HFF-Myc (cell line): ENCODE results near the gene JPT2.

ENCODE experiments used
- DNase-seq: peaks from one replicate; pipeline ENCODE4 v3.0.0-alpha.2; 2011; ENCODE audit warnings: low read depth; ENCODE audit errors: extremely low read depth
- H3K4me3 ChIP-seq: replicated peaks from 2 replicates; pipeline ENCODE4 v1.5.1; 2011; ENCODE audit warnings: low read depth, mild to moderate bottlenecking, control low read depth, low read length
- CTCF ChIP-seq: IDR thresholded peaks from 2 replicates; pipeline ENCODE4 v1.5.1; 2012; ENCODE audit warnings: mild to moderate bottlenecking, low read depth, low read length, control low read depth; ENCODE audit errors: missing control alignments

JPT2 gene

DNA sequence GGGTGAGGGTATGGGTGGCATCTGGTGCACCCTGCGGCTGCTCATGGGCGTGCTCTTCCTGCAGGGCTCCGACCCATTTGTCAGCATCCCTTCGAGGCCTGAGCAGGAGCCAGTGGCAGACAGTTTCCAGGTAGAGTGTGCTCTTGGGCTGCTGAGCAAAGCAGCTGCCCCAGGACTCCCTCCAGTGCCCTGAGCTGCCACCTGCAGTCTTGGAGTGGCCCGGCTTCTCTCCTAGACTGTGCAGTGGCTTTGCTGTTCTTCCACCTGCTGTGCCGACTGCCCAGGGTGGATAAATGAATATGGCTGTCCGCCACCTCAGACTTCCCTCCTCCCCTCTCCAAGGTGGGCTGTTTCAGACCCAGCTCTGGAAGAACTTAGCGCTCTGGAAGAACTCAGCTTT is 10.8 kb upstream of the JPT2 start:
- no peak overlapping the region for H3K4me3 ChIP-seq
- no peak for DNase-seq
- TF ChIP-seq CTCF = no peak

DNA sequence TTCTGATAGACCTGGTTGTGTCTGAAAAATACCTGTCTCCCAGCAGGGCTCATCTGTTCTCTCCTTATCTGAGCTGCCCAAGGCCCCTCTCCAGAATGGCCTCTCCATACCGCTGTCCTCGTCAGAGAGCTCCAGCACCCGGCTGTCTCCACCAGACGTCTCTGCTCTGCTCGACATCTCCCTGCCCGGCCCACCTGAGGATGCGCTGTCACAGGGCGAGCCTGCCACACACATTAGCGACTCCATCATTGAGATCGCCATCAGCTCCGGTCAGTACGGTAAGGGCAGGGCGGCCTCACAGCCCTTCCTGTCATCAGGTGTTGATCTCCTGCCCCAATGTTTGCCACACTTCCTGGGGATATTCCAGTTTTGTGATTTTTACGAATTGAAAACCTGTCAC is 10.2 kb upstream of the JPT2 start:
- TF ChIP-seq CTCF = no peak
- DNase-seq = no peak
- H3K4me3 ChIP-seq = no peak overlapping the region

DNA sequence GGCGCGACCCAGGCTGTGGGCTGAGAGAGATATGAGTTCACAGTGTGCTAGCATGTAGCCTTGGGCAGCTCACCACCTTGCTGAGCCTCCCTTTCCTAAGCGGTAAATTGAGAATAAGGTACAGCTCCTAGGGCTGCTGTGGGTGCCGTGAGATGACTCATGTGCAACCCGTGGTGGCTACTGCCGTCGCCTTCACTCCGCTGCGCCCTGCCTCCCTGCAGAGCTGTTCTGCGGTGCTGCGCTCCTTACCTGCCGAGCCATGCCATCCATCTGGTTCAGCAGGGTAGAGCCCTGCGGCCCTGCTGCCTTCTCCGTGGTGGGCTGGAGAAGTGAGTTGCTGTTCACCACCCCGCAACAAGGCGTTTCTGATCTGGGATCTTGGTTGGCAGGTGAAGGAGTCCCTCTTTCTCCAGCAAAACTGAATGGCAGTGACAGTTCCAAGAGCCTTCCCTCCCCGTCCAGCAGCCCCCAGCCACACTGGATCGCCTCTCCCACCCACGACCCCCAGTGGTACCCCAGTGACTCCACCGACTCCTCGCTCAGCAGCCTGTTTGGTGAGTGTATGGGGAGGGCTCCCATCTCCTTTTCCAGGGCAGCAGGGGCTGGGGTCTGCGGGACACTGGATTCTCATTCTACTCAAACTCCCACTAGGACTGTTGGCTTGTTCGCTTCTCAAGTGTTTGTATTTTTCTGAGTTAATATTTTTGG is 9.3 kb upstream of the JPT2 start:
- no peak for DNase-seq
- H3K4me3 ChIP-seq = no peak overlapping the region
- TF ChIP-seq CTCF = no peak

- no peak for TF ChIP-seq CTCF
- no peak overlapping the region for H3K4me3 ChIP-seq
- DNase-seq = no peak
Observed at GRCh38 chr16:1669698-1670097, 8.4 kb upstream of the JPT2 start.

DNA sequence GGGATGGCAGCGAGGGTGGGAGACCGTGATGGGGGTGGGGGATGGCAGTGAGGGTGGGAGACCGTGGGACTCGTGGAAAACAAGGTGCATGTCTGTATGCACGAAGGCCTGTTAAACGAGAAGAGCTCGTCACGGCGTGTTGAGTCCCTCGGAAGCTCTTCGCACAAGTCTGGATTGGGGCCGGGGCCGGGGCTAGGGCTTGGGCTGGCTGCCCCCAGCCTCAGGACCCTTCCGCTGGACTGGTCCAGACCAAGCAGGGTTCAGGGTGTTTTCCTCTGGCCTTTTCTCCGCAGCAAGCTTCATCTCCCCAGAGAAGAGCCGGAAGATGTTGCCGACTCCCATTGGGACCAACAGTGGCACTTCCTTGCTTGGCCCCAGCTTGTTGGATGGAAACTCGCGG is 7.7 kb upstream of the JPT2 start:
- H3K4me3 ChIP-seq = no peak overlapping the region
- TF ChIP-seq CTCF = no peak
- DNase-seq = no peak

GRCh38 chr16:1670866-1671265 is 7.2 kb upstream of the JPT2 start:
- H3K4me3 ChIP-seq = no peak overlapping the region
- DNase-seq = no peak
- TF ChIP-seq CTCF = no peak
